ENCODE measurements around the gene LRRC15. TPM values are rescaled to one million over a fixed set of nuclear protein-coding genes. Genes with fewer than 3 reads are reported as not detected.
A peak's percentile ranks its signal among the peaks of the same experiment; 100 is the strongest.

The LRRC15 gene
- total and polyA plus RNA-seq, 4 donors = 0.06 to 0.14 (median 0.11) TPM

GRCh38 chr3:194330579-194330978 lies 39.0 kb downstream of the LRRC15 start:
- Histone ChIP-seq H3K27ac (ENCODE audit: low read depth, low read length) (no peak overlapping the region), H3K4me1 (ENCODE audit: control insufficient read depth, insufficient read depth, low read length) (peaks cover 24% of the 10 kb centered on the region), H3K4me3 (ENCODE audit: low read depth, low read length) (no peak overlapping the region), H3K9me3 (ENCODE audit: control insufficient read depth, insufficient read depth, low read length) (no peaks in the 10 kb centered on the region), H3K36me3 (ENCODE audit: control insufficient read depth, insufficient read depth, low read length) (no peaks in the 10 kb centered on the region), H3K27me3 (ENCODE audit: control insufficient read depth, insufficient read depth, low read length) (peaks cover 11% of the 10 kb centered on the region)
- DNase-seq (ENCODE audit: low read depth in 4 of 6, low spot score in 6 of 6) = peak in 2 of 6 donors; percentile 33 to 80
- WGBS (ENCODE audit: insufficient coverage) = 51% methylated on average over 3 of the region's 4 CpGs

DNA sequence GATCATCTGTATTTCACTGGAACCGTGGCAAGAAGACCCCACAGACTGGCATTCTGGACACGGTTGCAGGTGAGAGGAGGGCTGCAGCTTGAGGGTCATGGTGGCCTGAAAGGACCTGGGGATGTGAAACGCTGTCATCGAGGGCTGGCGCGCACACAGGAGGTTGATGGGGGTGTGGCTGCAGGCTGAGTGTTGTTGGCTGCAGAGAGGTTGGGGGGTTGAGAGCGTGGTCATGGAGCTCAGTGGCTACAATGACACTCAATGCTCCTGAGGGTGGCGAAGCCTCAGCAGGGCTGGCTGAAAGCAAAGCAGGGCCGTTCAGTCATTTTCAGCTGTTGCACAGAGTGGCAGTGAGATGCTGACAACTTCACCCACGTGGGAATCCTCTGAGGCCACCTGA lies 39.4 kb downstream of the LRRC15 start:
- no peaks in the 10 kb centered on the region for H3K9me3 ChIP-seq (ENCODE audit: control insufficient read depth, insufficient read depth, low read length)
- peaks cover 10% of the 10 kb centered on the region for H3K27me3 ChIP-seq (ENCODE audit: control insufficient read depth, insufficient read depth, low read length)
- peaks cover 26% of the 10 kb centered on the region for H3K4me1 ChIP-seq (ENCODE audit: control insufficient read depth, insufficient read depth, low read length)
- DNase-seq (ENCODE audit: low read depth in 4 of 6, low spot score in 6 of 6) = no peak
- no peak overlapping the region for H3K27ac ChIP-seq (ENCODE audit: low read depth, low read length)
- 68% methylated on average over 10 of the region's 10 CpGs for WGBS (ENCODE audit: insufficient coverage)
- no peak overlapping the region for H3K4me3 ChIP-seq (ENCODE audit: low read depth, low read length)
- no peaks in the 10 kb centered on the region for H3K36me3 ChIP-seq (ENCODE audit: control insufficient read depth, insufficient read depth, low read length)

DNA sequence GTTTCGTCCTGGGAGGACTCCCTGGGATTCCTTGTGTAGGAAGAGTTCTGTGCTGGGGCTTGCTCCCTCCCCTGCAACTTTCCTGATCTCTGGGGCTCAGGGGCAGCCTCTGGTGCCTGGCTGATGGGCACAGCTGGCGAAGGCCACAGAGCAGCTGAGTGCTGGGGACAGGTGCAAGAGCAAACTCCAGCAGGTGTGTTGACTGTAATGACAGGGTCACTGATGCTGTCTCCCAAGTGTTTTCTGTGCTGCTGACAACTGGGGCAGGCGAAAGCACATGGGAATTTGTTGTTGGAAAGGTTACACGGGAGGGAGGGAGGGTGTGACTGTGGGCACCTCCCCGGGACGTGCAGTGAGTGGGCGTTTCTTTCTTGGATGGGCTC lies 40.0 kb downstream of the LRRC15 start:
- H3K9me3 ChIP-seq (ENCODE audit: control insufficient read depth, insufficient read depth, low read length) = no peaks in the 10 kb centered on the region
- H3K36me3 ChIP-seq (ENCODE audit: control insufficient read depth, insufficient read depth, low read length) = no peaks in the 10 kb centered on the region
- no peak overlapping the region for H3K27ac ChIP-seq (ENCODE audit: low read depth, low read length)
- WGBS (ENCODE audit: insufficient coverage) = 96% methylated on average over 5 of the region's 7 CpGs
- H3K4me1 ChIP-seq (ENCODE audit: control insufficient read depth, insufficient read depth, low read length) = peaks cover 26% of the 10 kb centered on the region
- no peak overlapping the region for H3K4me3 ChIP-seq (ENCODE audit: low read depth, low read length)
- peaks cover 10% of the 10 kb centered on the region for H3K27me3 ChIP-seq (ENCODE audit: control insufficient read depth, insufficient read depth, low read length)
- no peak for DNase-seq (ENCODE audit: low read depth in 4 of 6, low spot score in 6 of 6)

DNA sequence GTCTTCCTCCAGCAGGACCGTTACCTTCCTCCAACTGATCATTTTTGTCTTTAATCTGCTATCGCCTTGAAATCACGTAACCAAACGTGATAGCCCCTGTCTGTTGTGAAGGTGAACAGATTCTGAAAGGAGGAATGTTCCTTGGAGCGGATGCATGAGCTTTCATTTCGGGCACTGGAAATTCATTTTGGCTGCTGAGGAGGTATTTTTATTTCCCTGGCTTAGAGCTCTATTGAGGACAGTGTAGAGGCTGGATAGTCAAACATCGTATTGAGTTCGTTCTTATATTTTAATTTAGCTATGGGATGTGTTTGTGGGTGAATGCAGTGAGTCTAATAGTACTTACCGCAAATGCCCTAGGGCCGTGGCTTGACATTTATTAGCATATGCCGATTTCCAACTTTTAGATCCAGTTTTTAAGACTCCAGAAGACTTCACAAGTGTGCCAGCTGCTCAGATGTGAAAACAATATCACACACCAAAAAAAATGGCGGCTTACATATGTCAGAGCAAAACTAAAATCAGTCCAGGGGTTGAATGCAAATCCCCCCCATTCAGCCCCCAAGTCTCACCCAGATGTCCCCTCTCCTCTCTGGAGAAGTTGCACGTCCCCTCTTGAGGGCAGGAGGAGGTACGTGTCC lies 40.5 kb downstream of the LRRC15 start:
- no peak overlapping the region for H3K27ac ChIP-seq (ENCODE audit: low read depth, low read length)

GRCh38 chr3:194328053-194328657 lies 41.4 kb downstream of the LRRC15 start:
- WGBS (ENCODE audit: insufficient coverage) = 69% methylated on average over 27 of the region's 27 CpGs
- H3K4me1 ChIP-seq (ENCODE audit: control insufficient read depth, insufficient read depth, low read length) = peaks cover 29% of the 10 kb centered on the region

More for the DNA sequence above, 40.5 kb downstream of the LRRC15 start:
- WGBS (ENCODE audit: insufficient coverage) = 93% methylated on average over 6 of the region's 14 CpGs
- DNase-seq (ENCODE audit: low read depth in 4 of 6, low spot score in 6 of 6) = no peak
- H3K4me3 ChIP-seq (ENCODE audit: low read depth, low read length) = no peak overlapping the region
- H3K9me3 ChIP-seq (ENCODE audit: control insufficient read depth, insufficient read depth, low read length) = no peaks in the 10 kb centered on the region
- H3K27me3 ChIP-seq (ENCODE audit: control insufficient read depth, insufficient read depth, low read length) = peaks cover 13% of the 10 kb centered on the region
- H3K4me1 ChIP-seq (ENCODE audit: control insufficient read depth, insufficient read depth, low read length) = peaks cover 30% of the 10 kb centered on the region
- no peaks in the 10 kb centered on the region for H3K36me3 ChIP-seq (ENCODE audit: control insufficient read depth, insufficient read depth, low read length)

DNA sequence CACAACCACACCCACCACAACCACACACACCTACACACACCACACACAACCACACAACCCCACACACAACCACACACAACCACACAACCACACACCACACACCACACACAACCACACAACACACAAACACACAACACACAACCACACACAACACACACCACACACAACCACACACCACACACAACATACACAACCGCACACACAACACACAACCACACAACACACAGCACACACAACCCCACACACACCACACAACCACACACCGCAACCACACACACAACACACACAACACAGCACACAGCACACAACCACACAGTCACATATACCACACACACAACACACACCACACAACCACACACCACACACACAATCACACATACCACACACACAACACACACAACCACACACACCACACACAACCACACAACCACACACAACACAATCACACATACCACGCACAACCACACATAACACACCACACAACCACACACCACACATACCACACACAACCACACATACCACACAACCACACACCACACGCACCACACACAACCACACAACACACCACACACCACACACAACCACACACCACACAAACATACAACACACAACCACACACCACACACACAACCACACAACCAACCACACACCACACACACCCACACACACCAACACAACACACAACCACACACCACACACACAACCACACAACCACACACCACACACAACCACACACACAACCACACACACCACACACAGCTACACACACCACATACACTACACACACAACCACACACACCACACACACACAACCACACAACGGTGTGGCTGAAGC lies 42.1 kb downstream of the LRRC15 start:
- 93% methylated on average over 5 of the region's 5 CpGs for WGBS (ENCODE audit: insufficient coverage)
- no peak for DNase-seq (ENCODE audit: low read depth in 4 of 6, low spot score in 6 of 6)
- H3K9me3 ChIP-seq (ENCODE audit: control insufficient read depth, insufficient read depth, low read length) = no peaks in the 10 kb centered on the region
- H3K4me1 ChIP-seq (ENCODE audit: control insufficient read depth, insufficient read depth, low read length) = peaks cover 28% of the 10 kb centered on the region
- peaks cover 2% of the 10 kb centered on the region for H3K36me3 ChIP-seq (ENCODE audit: control insufficient read depth, insufficient read depth, low read length)
- H3K27me3 ChIP-seq (ENCODE audit: control insufficient read depth, insufficient read depth, low read length) = peaks cover 11% of the 10 kb centered on the region
- H3K27ac ChIP-seq (ENCODE audit: low read depth, low read length) = no peak overlapping the region
- no peak overlapping the region for H3K4me3 ChIP-seq (ENCODE audit: low read depth, low read length)

More at GRCh38 chr3:194328053-194328657, 41.4 kb downstream of the LRRC15 start:
- Histone ChIP-seq H3K27ac (ENCODE audit: low read depth, low read length) (no peak overlapping the region), H3K4me3 (ENCODE audit: low read depth, low read length) (no peak overlapping the region), H3K27me3 (ENCODE audit: control insufficient read depth, insufficient read depth, low read length) (peaks cover 14% of the 10 kb centered on the region), H3K36me3 (ENCODE audit: control insufficient read depth, insufficient read depth, low read length) (peaks cover 2% of the 10 kb centered on the region), H3K9me3 (ENCODE audit: control insufficient read depth, insufficient read depth, low read length) (no peaks in the 10 kb centered on the region)
- no peak for DNase-seq (ENCODE audit: low read depth in 4 of 6, low spot score in 6 of 6)

DNA sequence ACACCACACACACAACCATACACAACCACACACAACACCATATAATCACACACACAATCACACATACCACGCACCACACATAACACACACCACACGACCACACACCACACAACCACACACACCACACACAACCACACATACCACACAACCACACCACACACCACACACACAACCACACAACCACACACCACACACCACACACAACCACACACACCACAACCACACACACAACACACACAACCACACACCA lies 42.6 kb downstream of the LRRC15 start:
- no peak for DNase-seq (ENCODE audit: low read depth in 4 of 6, low spot score in 6 of 6)
- Histone ChIP-seq H3K9me3 (ENCODE audit: control insufficient read depth, insufficient read depth, low read length) (no peaks in the 10 kb centered on the region), H3K36me3 (ENCODE audit: control insufficient read depth, insufficient read depth, low read length) (peaks cover 2% of the 10 kb centered on the region), H3K27ac (ENCODE audit: low read depth, low read length) (no peak overlapping the region), H3K4me3 (ENCODE audit: low read depth, low read length) (no peak overlapping the region), H3K4me1 (ENCODE audit: control insufficient read depth, insufficient read depth, low read length) (peaks cover 28% of the 10 kb centered on the region), H3K27me3 (ENCODE audit: control insufficient read depth, insufficient read depth, low read length) (peaks cover 11% of the 10 kb centered on the region)
- 87% methylated on average over 2 of the region's 2 CpGs for WGBS (ENCODE audit: insufficient coverage)

- H3K9me3 ChIP-seq (ENCODE audit: control insufficient read depth, insufficient read depth, low read length) = no peaks in the 10 kb centered on the region
- 63% methylated on average over 7 of the region's 15 CpGs for WGBS (ENCODE audit: insufficient coverage)
- DNase-seq (ENCODE audit: low read depth in 4 of 6, low spot score in 6 of 6) = no peak
- H3K4me1 ChIP-seq (ENCODE audit: control insufficient read depth, insufficient read depth, low read length) = peaks cover 25% of the 10 kb centered on the region
- H3K27me3 ChIP-seq (ENCODE audit: control insufficient read depth, insufficient read depth, low read length) = peaks cover 11% of the 10 kb centered on the region
- H3K36me3 ChIP-seq (ENCODE audit: control insufficient read depth, insufficient read depth, low read length) = peaks cover 2% of the 10 kb centered on the region
- no peak overlapping the region for H3K4me3 ChIP-seq (ENCODE audit: low read depth, low read length)
- H3K27ac ChIP-seq (ENCODE audit: low read depth, low read length) = no peak overlapping the region
These were observed 43.2 kb downstream of the LRRC15 start for GRCh38 chr3:194326192-194326967.

DNA sequence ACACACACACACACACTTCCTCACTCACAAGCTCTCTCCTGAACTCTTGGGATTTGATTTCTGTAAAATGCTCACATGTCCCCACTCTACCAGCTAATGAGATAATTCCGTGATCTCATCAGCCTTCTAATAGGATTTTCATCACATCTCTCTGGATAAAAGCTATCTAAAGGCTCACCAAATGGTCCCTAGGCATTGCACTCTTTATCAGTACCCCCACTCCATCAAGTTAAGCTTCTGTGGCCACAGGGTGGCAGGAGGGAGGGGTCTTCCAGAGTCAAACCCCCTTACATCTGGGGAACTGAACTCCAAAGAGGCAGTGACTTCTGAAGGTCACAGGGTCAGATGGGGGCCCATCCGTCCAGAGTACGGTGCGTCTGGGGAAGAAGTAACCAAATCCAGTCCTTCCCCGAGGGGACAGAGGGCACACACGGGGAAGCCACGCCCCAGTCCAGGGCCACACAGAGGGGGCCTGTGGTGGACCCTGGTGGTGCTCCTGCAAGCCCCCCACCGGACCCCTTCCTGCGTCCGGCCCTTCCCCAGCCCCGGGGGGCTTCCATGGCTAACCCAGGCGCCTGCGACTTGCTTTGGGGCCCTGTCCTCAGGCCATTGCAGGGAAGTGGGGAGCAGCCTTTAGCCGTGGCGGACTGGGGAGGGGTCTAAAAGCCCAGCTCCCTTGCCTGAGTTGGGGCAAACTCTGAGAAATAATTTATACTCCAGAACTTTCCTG lies 44.0 kb downstream of the LRRC15 start:
- Histone ChIP-seq H3K36me3 (ENCODE audit: control insufficient read depth, insufficient read depth, low read length) (peaks cover 2% of the 10 kb centered on the region), H3K4me1 (ENCODE audit: control insufficient read depth, insufficient read depth, low read length) (peaks cover 19% of the 10 kb centered on the region), H3K27ac (ENCODE audit: low read depth, low read length) (no peak overlapping the region), H3K4me3 (ENCODE audit: low read depth, low read length) (no peak overlapping the region), H3K27me3 (ENCODE audit: control insufficient read depth, insufficient read depth, low read length) (peaks cover 11% of the 10 kb centered on the region), H3K9me3 (ENCODE audit: control insufficient read depth, insufficient read depth, low read length) (no peaks in the 10 kb centered on the region)
- DNase-seq (ENCODE audit: low read depth in 4 of 6, low spot score in 6 of 6) = peak in 1 of 6 donors; percentile 52
- WGBS (ENCODE audit: insufficient coverage) = 64% methylated on average over 12 of the region's 15 CpGs

Measured in spinal cord (tissue), 10 donors.